Hepatic stellate cell (primary cell): ENCODE results near the gene CD79B.
"Not testable (repeated sequence)": the region's sequence is repeated elsewhere in the genome, so short reads cannot be mapped to it uniquely, and the experiment has no call there.

ENCODE experiments used
- DNase-seq: peaks from one replicate; pipeline ENCODE4 v3.0.0; 2011; ENCODE audit warnings: low spot score

Gene CD79B

GRCh38 chr17:63930951-63931575, 1.1 kb downstream of the CD79B start:
- DNase-seq, result peak; percentile 56

- DNase-seq, result no peak
Measured at GRCh38 chr17:63929860-63930766, 2.0 kb downstream of the CD79B start.

- DNase-seq, result no peak
Measured at GRCh38 chr17:63928966-63929695, 3.0 kb downstream of the CD79B start.

- no peak for DNase-seq
Measured at GRCh38 chr17:63928172-63928666, 3.9 kb downstream of the CD79B start.

- DNase-seq, result no peak
Measured at GRCh38 chr17:63927464-63928171, 4.5 kb downstream of the CD79B start.

- DNase-seq, result no peak
Measured at GRCh38 chr17:63926164-63926563, 6.0 kb downstream of the CD79B start.

GRCh38 chr17:63925615-63926014, 6.5 kb downstream of the CD79B start:
- no peak for DNase-seq

- DNase-seq, result not testable (repeated sequence)
Measured at GRCh38 chr17:63922402-63922801, 9.7 kb downstream of the CD79B start.

GRCh38 chr17:63920779-63921178, 11.4 kb downstream of the CD79B start:
- not testable (repeated sequence) for DNase-seq

GRCh38 chr17:63920050-63920449, 12.1 kb downstream of the CD79B start:
- not testable (repeated sequence) for DNase-seq

- peak; percentile 79 for DNase-seq
Measured at GRCh38 chr17:63919311-63919723, 12.8 kb downstream of the CD79B start.

- DNase-seq, result not testable (repeated sequence)
Measured at GRCh38 chr17:63918789-63919305, 13.3 kb downstream of the CD79B start, which contains the start of gene GH1. GH1 (minus strand) TSS chr17:63918839; CDS start chr17:63918776, 63 bp downstream.

GRCh38 chr17:63918305-63918704, 13.8 kb downstream of the CD79B start:
- DNase-seq, result no peak

GRCh38 chr17:63917646-63918045, 14.5 kb downstream of the CD79B start:
- DNase-seq, result no peak

GRCh38 chr17:63917206-63917605, 14.9 kb downstream of the CD79B start:
- DNase-seq, result not testable (repeated sequence)

GRCh38 chr17:63916566-63917185, 15.5 kb downstream of the CD79B start:
- DNase-seq, result no peak

GRCh38 chr17:63915753-63916152, 16.4 kb downstream of the CD79B start:
- DNase-seq, result not testable (repeated sequence)

- no peak for DNase-seq
Measured at GRCh38 chr17:63914471-63914870, 17.7 kb downstream of the CD79B start.

- no peak for DNase-seq
Measured at GRCh38 chr17:63911657-63912100, 20.5 kb downstream of the CD79B start.

GRCh38 chr17:63911041-63911635, 21.0 kb downstream of the CD79B start, which contains the start of gene CSHL1:
CSHL1 (minus strand) TSS chr17:63911258; CDS start chr17:63911196, 62 bp downstream.
- DNase-seq, result no peak
